ENCODE data around the gene AMPH. TPM values are rescaled to one million over a fixed set of nuclear protein-coding genes. Genes with fewer than 3 reads are reported as not detected.

Gene AMPH
- not detected in 2 replicates for total RNA-seq (2021)
- Bru-seq, nascent RNA = not detected
- percentile 1 among the genes with signal in this experiment for BruChase-seq, experiment 1, labeled RNA remaining after a 2-hour chase
- BruChase-seq, experiment 2, labeled RNA remaining after a 6-hour chase = not detected
- long read RNA-seq = 0 reads

GRCh38 chr7:38630720-38631673 is at the start of gene AMPH:
Gene AMPH (minus strand): TSS chr7:38631373. CDS start chr7:38631351, 22 bp downstream.
- Histone ChIP-seq H3K36me3 (ENCODE audit: low read depth) (no peaks in the 10 kb centered on the region), H3K9me3 (ENCODE audit: insufficient read depth, low read depth) (peaks cover 5% of the 10 kb centered on the region; the same call in 1 of the 2 replicates), H3K27me3 (ENCODE audit: insufficient read depth, low read depth) (peaks cover 37% of the 10 kb centered on the region), H3K27ac (no peak within 1 kb of the TSS), H3K4me1 (replicated peaks; ENCODE audit: insufficient read depth) (no peaks in the 10 kb centered on the region), H2AFZ (no peak within 1 kb of the TSS), H3K79me2 (ENCODE audit: low read depth) (no peaks in the 10 kb centered on the region), H3F3A (ENCODE audit: insufficient read depth, low read depth) (no peaks in the 10 kb centered on the region), H3K9me2 (ENCODE audit: insufficient read depth) (no peaks in the 10 kb centered on the region), H3K4me3 (no peak within 1 kb of the TSS), H4K20me1 (ENCODE audit: insufficient read depth) (no peaks in the 10 kb centered on the region), H3K4me2 (no peak within 1 kb of the TSS)
- no TSS peak for BruUV-seq (replicated peaks)
- CTCF ChIA-PET = no interaction called here
- TF ChIP-seq, protein P1, sequence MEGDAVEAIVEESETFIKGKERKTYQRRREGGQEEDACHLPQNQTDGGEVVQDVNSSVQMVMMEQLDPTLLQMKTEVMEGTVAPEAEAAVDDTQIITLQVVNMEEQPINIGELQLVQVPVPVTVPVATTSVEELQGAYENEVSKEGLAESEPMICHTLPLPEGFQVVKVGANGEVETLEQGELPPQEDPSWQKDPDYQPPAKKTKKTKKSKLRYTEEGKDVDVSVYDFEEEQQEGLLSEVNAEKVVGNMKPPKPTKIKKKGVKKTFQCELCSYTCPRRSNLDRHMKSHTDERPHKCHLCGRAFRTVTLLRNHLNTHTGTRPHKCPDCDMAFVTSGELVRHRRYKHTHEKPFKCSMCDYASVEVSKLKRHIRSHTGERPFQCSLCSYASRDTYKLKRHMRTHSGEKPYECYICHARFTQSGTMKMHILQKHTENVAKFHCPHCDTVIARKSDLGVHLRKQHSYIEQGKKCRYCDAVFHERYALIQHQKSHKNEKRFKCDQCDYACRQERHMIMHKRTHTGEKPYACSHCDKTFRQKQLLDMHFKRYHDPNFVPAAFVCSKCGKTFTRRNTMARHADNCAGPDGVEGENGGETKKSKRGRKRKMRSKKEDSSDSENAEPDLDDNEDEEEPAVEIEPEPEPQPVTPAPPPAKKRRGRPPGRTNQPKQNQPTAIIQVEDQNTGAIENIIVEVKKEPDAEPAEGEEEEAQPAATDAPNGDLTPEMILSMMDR (conservative IDR thresholded peaks at IDR 0.05) = no peak
- no peak for TF ChIP-seq EZH2 (IDR thresholded peaks at IDR 0.05; ENCODE audit: low read depth)
- no peak for DNase-seq
- intact Hi-C loops (cut with micrococcal nuclease; ENCODE audit: unreplicated experiment) = no loop called here
- POLR2A ChIA-PET (ENCODE audit: unreplicated experiment) = no interaction called here

GRCh38 chr7:38679419-38679818 is 48.2 kb upstream of the AMPH start:
- Histone ChIP-seq H3K4me1 (replicated peaks; ENCODE audit: insufficient read depth) (no peaks in the 10 kb centered on the region), H3K9me2 (ENCODE audit: insufficient read depth) (no peaks in the 10 kb centered on the region), H3F3A (ENCODE audit: insufficient read depth, low read depth) (no peaks in the 10 kb centered on the region; the same call in 1 of the 2 replicates), H2AFZ (no peak overlapping the region), H3K9me3 (ENCODE audit: insufficient read depth, low read depth) (no peaks in the 10 kb centered on the region), H3K79me2 (ENCODE audit: low read depth) (no peaks in the 10 kb centered on the region), H3K4me2 (no peak overlapping the region), H3K27ac (no peak overlapping the region), H4K20me1 (ENCODE audit: insufficient read depth) (no peaks in the 10 kb centered on the region), H3K4me3 (no peak overlapping the region), H3K36me3 (ENCODE audit: low read depth) (no peaks in the 10 kb centered on the region), H3K27me3 (ENCODE audit: insufficient read depth, low read depth) (peaks cover 46% of the 10 kb centered on the region)
- CTCF ChIA-PET = no interaction called here
- no peak for TF ChIP-seq EZH2 (IDR thresholded peaks at IDR 0.05; ENCODE audit: low read depth)
- TF ChIP-seq, protein P1 (conservative IDR thresholded peaks at IDR 0.05) = no peak
- POLR2A ChIA-PET (ENCODE audit: unreplicated experiment) = no interaction called here
- DNase-seq = no peak
- intact Hi-C loops (cut with micrococcal nuclease; ENCODE audit: unreplicated experiment) = no loop called here
- no TSS peak for BruUV-seq (replicated peaks)

DNA sequence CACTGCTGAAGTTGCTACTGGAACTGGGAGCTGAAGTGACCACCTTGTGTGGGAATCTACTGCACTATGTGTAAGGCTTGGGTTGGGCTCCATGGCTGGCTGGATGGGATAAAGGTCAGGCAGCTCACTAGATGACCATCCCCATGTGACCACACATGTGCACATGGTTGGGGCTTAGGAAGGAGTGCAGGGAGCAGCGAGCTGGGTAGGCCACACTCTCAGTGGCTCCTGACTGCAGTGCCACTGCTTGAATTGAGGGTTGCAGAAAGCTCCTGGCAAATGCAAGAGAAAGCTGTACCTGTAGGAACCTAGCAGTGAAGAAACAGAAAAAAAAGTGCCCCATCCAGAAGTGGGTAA is 47.5 kb upstream of the AMPH start:
- intact Hi-C loops (cut with micrococcal nuclease; ENCODE audit: unreplicated experiment) = no loop called here
- no peak for DNase-seq
- POLR2A ChIA-PET (ENCODE audit: unreplicated experiment) = no interaction called here

More for the DNA sequence above, 47.5 kb upstream of the AMPH start:
- H4K20me1 ChIP-seq (ENCODE audit: insufficient read depth) = no peaks in the 10 kb centered on the region
- H3K36me3 ChIP-seq (ENCODE audit: low read depth) = no peaks in the 10 kb centered on the region
- no peak overlapping the region for H3K27ac ChIP-seq
- CTCF ChIA-PET = no interaction called here
- H3K4me3 ChIP-seq = no peak overlapping the region
- no peaks in the 10 kb centered on the region for H3K79me2 ChIP-seq (ENCODE audit: low read depth)
- no peaks in the 10 kb centered on the region for H3K4me1 ChIP-seq (replicated peaks; ENCODE audit: insufficient read depth)
- H3K9me2 ChIP-seq (ENCODE audit: insufficient read depth) = no peaks in the 10 kb centered on the region
- H3K9me3 ChIP-seq (ENCODE audit: insufficient read depth, low read depth) = no peaks in the 10 kb centered on the region
- H2AFZ ChIP-seq = no peak overlapping the region
- BruUV-seq (replicated peaks) = no TSS peak
- no peaks in the 10 kb centered on the region; the same call in 1 of the 2 replicates for H3F3A ChIP-seq (ENCODE audit: insufficient read depth, low read depth)
- TF ChIP-seq EZH2 (IDR thresholded peaks at IDR 0.05; ENCODE audit: low read depth) = no peak
- TF ChIP-seq, protein P1 (conservative IDR thresholded peaks at IDR 0.05) = no peak
- peaks cover 40% of the 10 kb centered on the region for H3K27me3 ChIP-seq (ENCODE audit: insufficient read depth, low read depth)
- no peak overlapping the region for H3K4me2 ChIP-seq
